Breast epithelium (tissue), 4 donors: Measurements from ENCODE around the gene FCN3. TPM values are rescaled to one million over a fixed set of nuclear protein-coding genes. Genes with fewer than 3 reads are reported as not detected.
A peak's percentile ranks its signal among the peaks of the same experiment; 100 is the strongest.

Experiments used
- DNase-seq, 2 donors: peaks; one replicate each; pipeline ENCODE4 v3.0.0-alpha.2; 2019; ENCODE audit warnings: low spot score in 2 of 2
- H3K27ac ChIP-seq, 2 donors: fragments of 200-600 bp; sonication (generic) in 1 of 2; one replicate each; pipeline ENCODE4 v1.5.1; 2016 to 2019; ENCODE audit warnings: mild to moderate bottlenecking in 1 of 2
- H3K27me3 ChIP-seq, 2 donors: fragments of 200-600 bp; sonication (generic) in 1 of 2; one replicate each; pipeline versions ENCODE4 v1.5.1 to v1.6.0; 2017 to 2019; ENCODE audit warnings: control low read depth in 1 of 2, mild to moderate bottlenecking in 1 of 2
- H3K36me3 ChIP-seq: fragments of 200-600 bp; one replicate; pipeline ENCODE4 v1.5.1; 2019
- H3K4me1 ChIP-seq, 2 donors: fragments of 200-600 bp; sonication (generic); one replicate each; pipeline ENCODE4 v1.5.1; 2016 to 2019; ENCODE audit warnings: control low read depth in 1 of 2
- H3K4me3 ChIP-seq, 3 donors: fragments of 200-600 bp; sonication (generic); 1 replicate in 2 of 3; 2 replicates in 1 of 3; pipeline ENCODE4 v1.5.1; 2016 to 2019; ENCODE audit warnings: mild to moderate bottlenecking in 3 of 3, moderate library complexity in 2 of 3
- H3K9me3 ChIP-seq, 2 donors: fragments of 200-600 bp; sonication (generic) in 1 of 2; one replicate each; pipeline ENCODE4 v1.5.1; 2016 to 2019; ENCODE audit warnings: control low read depth in 1 of 2
- CTCF ChIP-seq, 3 donors: fragments of 450-650 bp; IDR thresholded peaks; one replicate each; pipeline ENCODE4 v1.5.1; 2016 to 2017; ENCODE audit warnings: antibody characterized with exemption in 3 of 3, mild to moderate bottlenecking in 3 of 3, moderate library complexity in 3 of 3
- POLR2A ChIP-seq: fragments of 450-650 bp; IDR thresholded peaks from one replicate; pipeline ENCODE4 v1.6.1; 2016; ENCODE audit warnings: antibody characterized with exemption, mild to moderate bottlenecking, moderate library complexity
- POLR2AphosphoS5 ChIP-seq, 3 donors: sonication (generic); formaldehyde crosslinking; IDR thresholded peaks; one replicate each; pipeline ENCODE4 v1.6.1; 2017; ENCODE audit warnings: antibody characterized with exemption in 3 of 3
- intact Hi-C: fragments of 100-400 bp; cut with DNase I; formaldehyde crosslinking; loops from one replicate; pipeline ENCODE4 v1.15.1; 2023; ENCODE audit warnings: low total_unique reads
- total RNA-seq, 3 donors: library from RNA; depleted of rRNA; stranded (reverse); fragments of >200 nt; gene quantifications; one replicate each; pipeline ENCODE4 v1.1.0, GENCODE V29; 2016

FCN3 gene
- total RNA-seq, 3 donors from 2014 or later = 6.0 to 10.5 (median 7.4) TPM

DNA sequence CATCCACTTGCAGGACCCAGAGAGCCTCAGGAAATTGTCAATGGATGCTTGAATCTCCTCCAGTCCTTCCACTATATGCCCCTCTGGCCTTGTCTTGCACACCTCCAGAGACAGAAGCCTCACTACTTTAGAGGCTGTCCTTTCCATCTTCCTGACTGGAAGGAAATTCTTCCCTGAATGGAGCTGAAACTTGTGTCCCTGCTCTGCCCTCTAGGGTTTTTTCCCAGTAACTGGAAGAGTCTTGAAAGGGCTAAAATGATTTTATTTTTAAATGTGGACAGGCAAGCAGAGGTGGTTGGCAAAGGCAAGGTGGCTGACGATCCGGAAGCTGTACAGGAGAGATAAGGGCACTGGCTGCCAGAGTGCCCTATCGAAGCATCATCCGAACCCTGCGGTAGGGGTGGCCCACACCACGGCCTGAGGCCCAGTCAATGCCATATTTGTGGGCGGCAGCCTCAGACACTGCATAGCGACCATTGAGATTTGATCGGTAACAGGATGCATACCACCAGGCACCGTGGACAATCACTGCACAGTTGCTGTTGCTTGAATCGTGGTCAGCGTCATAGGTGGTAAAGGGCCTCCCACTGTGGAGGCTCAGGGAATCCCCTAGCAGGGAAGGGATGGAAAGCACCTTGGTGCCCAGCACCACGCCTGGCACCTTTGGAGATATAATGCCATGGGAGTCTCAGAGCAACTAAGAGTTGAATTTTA, 5.6 kb downstream of the FCN3 start:
- no peaks in the 10 kb centered on the region for H3K9me3 ChIP-seq
- DNase-seq = no peak
- H3K4me3 ChIP-seq = no peak overlapping the region
- TF ChIP-seq POLR2AphosphoS5 (IDR thresholded peaks at IDR 0.05) (no peak), CTCF (IDR thresholded peaks at IDR 0.05) (no peak), POLR2A (no peak)
- intact Hi-C loops = loop anchor here (10.0 kb wide), 1 partner anchor 64 kb away; no protein-coding TSS in a partner anchor
- peak overlapping the region; percentile 70 to 73 for H3K27ac ChIP-seq
- H3K27me3 ChIP-seq = no peaks in the 10 kb centered on the region
- H3K4me1 ChIP-seq = peaks cover 5 to 34% of the 10 kb centered on the region in 2 donors
- no peaks in the 10 kb centered on the region for H3K36me3 ChIP-seq

- Histone ChIP-seq H3K36me3 (no peaks in the 10 kb centered on the region), H3K27ac (peak overlapping the region; percentile 97 to 98), H3K27me3 (no peaks in the 10 kb centered on the region), H3K4me3 (peak overlapping the region; percentile 72 to 84 (median 79)), H3K4me1 (peaks cover 5 to 34% of the 10 kb centered on the region in 2 donors), H3K9me3 (no peaks in the 10 kb centered on the region)
- no peak for DNase-seq
- intact Hi-C loops = loop anchor here (10.0 kb wide), 1 partner anchor 62 kb away; no protein-coding TSS in a partner anchor
- TF ChIP-seq POLR2AphosphoS5 (IDR thresholded peaks at IDR 0.05) = no peak
- no peak for TF ChIP-seq CTCF (IDR thresholded peaks at IDR 0.05)
- TF ChIP-seq POLR2A = no peak
Measured at GRCh38 chr1:27367160-27367650, 7.4 kb downstream of the FCN3 start.

DNA sequence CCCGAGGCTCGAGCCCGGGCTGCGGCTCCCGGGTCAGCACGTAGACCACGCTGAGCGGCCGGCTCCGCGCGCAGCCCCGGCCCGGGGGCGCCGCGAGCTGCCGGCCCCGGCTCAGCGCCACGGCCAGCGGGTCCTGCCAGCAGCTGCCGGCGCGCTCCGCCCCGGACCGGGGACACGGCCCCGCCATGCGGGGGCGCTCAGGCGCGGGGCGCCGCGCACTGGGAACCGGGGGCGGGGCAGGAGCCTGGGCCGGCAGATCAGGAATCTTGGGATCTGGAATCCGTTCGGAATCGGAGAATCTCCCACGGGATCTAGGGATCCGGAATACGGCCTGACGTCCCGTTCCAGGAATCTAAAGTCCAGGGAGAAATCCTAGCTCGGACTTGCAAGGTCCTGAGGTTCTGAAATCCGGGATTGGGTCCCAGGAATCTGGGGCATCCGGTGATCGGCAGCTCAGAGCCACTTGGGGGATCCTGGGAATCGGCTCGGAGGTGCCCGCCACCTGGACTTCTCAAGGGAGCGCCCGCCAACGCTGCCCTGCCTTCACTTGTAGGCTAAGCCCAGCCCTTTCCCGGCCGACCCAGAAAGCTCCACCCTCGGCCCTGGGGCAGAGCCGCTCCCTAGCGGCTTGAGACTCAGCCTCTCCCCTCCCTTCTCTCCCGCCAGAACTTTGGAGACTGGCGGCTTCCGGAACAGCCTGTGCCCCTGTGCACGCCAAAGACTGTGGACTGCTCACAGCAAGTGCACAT, 8.0 kb downstream of the FCN3 start, which contains the start of gene MAP3K6:
TSS of gene MAP3K6 (minus strand) at position 551 of the 749 bp plus-strand sequence. CDS start at position 187, 364 bp downstream.
- Histone ChIP-seq H3K27me3 (no peaks in the 10 kb centered on the region), H3K27ac (peak within 1 kb of the TSS; percentile 97 to 98), H3K4me3 (peak within 1 kb of the TSS; percentile 72 to 84 (median 79)), H3K9me3 (no peaks in the 10 kb centered on the region), H3K4me1 (peaks cover 5 to 34% of the 10 kb centered on the region in 2 donors), H3K36me3 (no peaks in the 10 kb centered on the region)
- intact Hi-C loops = loop anchor here (10.0 kb wide), 1 partner anchor 62 kb away; no protein-coding TSS in a partner anchor
- DNase-seq = peak; percentile 92 to 95
- TF ChIP-seq POLR2A (peak; percentile 48), POLR2AphosphoS5 (IDR thresholded peaks at IDR 0.05) (peak; percentile 66 to 80 (median 73)), CTCF (IDR thresholded peaks at IDR 0.05) (peak in 1 of 3 donors; percentile 32)

- no peaks in the 10 kb centered on the region for H3K27me3 ChIP-seq
- peak overlapping the region; percentile 72 to 84 (median 79) for H3K4me3 ChIP-seq
- TF ChIP-seq CTCF (IDR thresholded peaks at IDR 0.05) = no peak
- peak in 1 of 3 donors; percentile 30 for TF ChIP-seq POLR2AphosphoS5 (IDR thresholded peaks at IDR 0.05)
- TF ChIP-seq POLR2A = no peak
- H3K36me3 ChIP-seq = no peaks in the 10 kb centered on the region
- peak overlapping the region; percentile 97 to 98 for H3K27ac ChIP-seq
- intact Hi-C loops = loop anchor here (10.0 kb wide), 1 partner anchor 61 kb away; no protein-coding TSS in a partner anchor
- peak; percentile 81 to 82 for DNase-seq
- peaks cover 5 to 34% of the 10 kb centered on the region in 2 donors for H3K4me1 ChIP-seq
- H3K9me3 ChIP-seq = no peaks in the 10 kb centered on the region
Measured at GRCh38 chr1:27366113-27366410, 8.6 kb downstream of the FCN3 start.
